Breast epithelium (tissue), 4 donors: ENCODE data around the gene ENSA. TPM values are rescaled to one million over a fixed set of nuclear protein-coding genes. Genes with fewer than 3 reads are reported as not detected.

Experiments used
- DNase-seq, 2 donors: peaks; one replicate each; pipeline ENCODE4 v3.0.0-alpha.2; 2019; ENCODE audit warnings: low spot score in 2 of 2
- H3K27ac ChIP-seq, 2 donors: fragments of 200-600 bp; sonication (generic) in 1 of 2; one replicate each; pipeline ENCODE4 v1.5.1; 2016 to 2019; ENCODE audit warnings: mild to moderate bottlenecking in 1 of 2
- H3K27me3 ChIP-seq, 2 donors: fragments of 200-600 bp; sonication (generic) in 1 of 2; one replicate each; pipeline versions ENCODE4 v1.5.1 to v1.6.0; 2017 to 2019; ENCODE audit warnings: control low read depth in 1 of 2, mild to moderate bottlenecking in 1 of 2
- H3K36me3 ChIP-seq: fragments of 200-600 bp; one replicate; pipeline ENCODE4 v1.5.1; 2019
- H3K4me1 ChIP-seq, 2 donors: fragments of 200-600 bp; sonication (generic); one replicate each; pipeline ENCODE4 v1.5.1; 2016 to 2019; ENCODE audit warnings: control low read depth in 1 of 2
- H3K4me3 ChIP-seq, 3 donors: fragments of 200-600 bp; sonication (generic); 1 replicate in 2 of 3; 2 replicates in 1 of 3; pipeline ENCODE4 v1.5.1; 2016 to 2019; ENCODE audit warnings: mild to moderate bottlenecking in 3 of 3, moderate library complexity in 2 of 3
- H3K9me3 ChIP-seq, 2 donors: fragments of 200-600 bp; sonication (generic) in 1 of 2; one replicate each; pipeline ENCODE4 v1.5.1; 2016 to 2019; ENCODE audit warnings: control low read depth in 1 of 2
- CTCF ChIP-seq, 3 donors: fragments of 450-650 bp; IDR thresholded peaks; one replicate each; pipeline ENCODE4 v1.5.1; 2016 to 2017; ENCODE audit warnings: antibody characterized with exemption in 3 of 3, mild to moderate bottlenecking in 3 of 3, moderate library complexity in 3 of 3
- POLR2A ChIP-seq: fragments of 450-650 bp; IDR thresholded peaks from one replicate; pipeline ENCODE4 v1.6.1; 2016; ENCODE audit warnings: antibody characterized with exemption, mild to moderate bottlenecking, moderate library complexity
- POLR2AphosphoS5 ChIP-seq, 3 donors: sonication (generic); formaldehyde crosslinking; IDR thresholded peaks; one replicate each; pipeline ENCODE4 v1.6.1; 2017; ENCODE audit warnings: antibody characterized with exemption in 3 of 3
- intact Hi-C: fragments of 100-400 bp; cut with DNase I; formaldehyde crosslinking; loops from one replicate; pipeline ENCODE4 v1.15.1; 2023; ENCODE audit warnings: low total_unique reads
- total RNA-seq, 3 donors: library from RNA; depleted of rRNA; stranded (reverse); fragments of >200 nt; gene quantifications; one replicate each; pipeline ENCODE4 v1.1.0, GENCODE V29; 2016

Gene ENSA
- total RNA-seq, 3 donors from 2014 or later, result 187 to 273 (median 194) TPM

GRCh38 chr1:150579945-150580642 is 49.3 kb downstream of the ENSA start:
- intact Hi-C loops, result no loop called here

GRCh38 chr1:150579110-150579944 is 50.1 kb downstream of the ENSA start, which contains the start of gene MCL1:
Gene MCL1, minus strand, starts transcription at chr1:150579610. Its CDS starts 80 bp downstream, at chr1:150579530.
- H3K27ac ChIP-seq, result peak within 1 kb of the TSS; percentile 99 to 100
- intact Hi-C loops, result no loop called here
- H3K27me3 ChIP-seq, result no peaks in the 10 kb centered on the region
- TF ChIP-seq POLR2A, result peak; percentile 98
- TF ChIP-seq CTCF (IDR thresholded peaks at IDR 0.05), result peak; percentile 16 to 49 (median 20)
- TF ChIP-seq POLR2AphosphoS5 (IDR thresholded peaks at IDR 0.05), result peak; percentile 98 to 99 (median 99)
- peak within 1 kb of the TSS; percentile 96 to 99 (median 97) for H3K4me3 ChIP-seq
- DNase-seq, result peak; percentile 92 to 93
- H3K9me3 ChIP-seq, result no peaks in the 10 kb centered on the region
- H3K36me3 ChIP-seq, result no peaks in the 10 kb centered on the region
- no peaks in the 10 kb centered on the region for H3K4me1 ChIP-seq

More at GRCh38 chr1:150579945-150580642, 49.3 kb downstream of the ENSA start:
- DNase-seq, result no peak
- Histone ChIP-seq H3K27me3 (no peaks in the 10 kb centered on the region), H3K9me3 (no peaks in the 10 kb centered on the region), H3K4me3 (peak overlapping the region; percentile 96 to 99 (median 97)), H3K27ac (peak overlapping the region; percentile 99 to 100), H3K4me1 (no peaks in the 10 kb centered on the region), H3K36me3 (no peaks in the 10 kb centered on the region)
- TF ChIP-seq POLR2A, result no peak
- TF ChIP-seq POLR2AphosphoS5 (IDR thresholded peaks at IDR 0.05), result no peak
- TF ChIP-seq CTCF (IDR thresholded peaks at IDR 0.05), result no peak

GRCh38 chr1:150578272-150579109 is 50.9 kb downstream of the ENSA start:
- peak in 1 of 2 donors; percentile 66 for DNase-seq
- intact Hi-C loops, result no loop called here
- TF ChIP-seq POLR2AphosphoS5 (IDR thresholded peaks at IDR 0.05) (peak; percentile 63 to 74 (median 64)), POLR2A (no peak), CTCF (IDR thresholded peaks at IDR 0.05) (no peak)
- Histone ChIP-seq H3K27me3 (no peaks in the 10 kb centered on the region), H3K9me3 (no peaks in the 10 kb centered on the region), H3K4me3 (peak overlapping the region; percentile 96 to 99 (median 97)), H3K36me3 (no peaks in the 10 kb centered on the region), H3K4me1 (peaks cover 0 to 4% of the 10 kb centered on the region in 2 donors), H3K27ac (peak overlapping the region; percentile 99 to 100)

- no peak for DNase-seq
Observed at GRCh38 chr1:150577557-150578271, 51.7 kb downstream of the ENSA start.

More at GRCh38 chr1:150577557-150578271, 51.7 kb downstream of the ENSA start:
- Histone ChIP-seq H3K4me3 (peak overlapping the region; percentile 96 to 99 (median 97)), H3K4me1 (peaks cover 0 to 11% of the 10 kb centered on the region in 2 donors), H3K36me3 (no peaks in the 10 kb centered on the region), H3K9me3 (no peaks in the 10 kb centered on the region), H3K27me3 (no peaks in the 10 kb centered on the region), H3K27ac (peak overlapping the region; percentile 99 to 100)
- TF ChIP-seq POLR2AphosphoS5 (IDR thresholded peaks at IDR 0.05), result no peak
- TF ChIP-seq POLR2A, result no peak
- TF ChIP-seq CTCF (IDR thresholded peaks at IDR 0.05), result no peak
- intact Hi-C loops, result no loop called here
